A673 (cell line): ENCODE results near the gene ACIN1. TPM values are rescaled to one million over a fixed set of nuclear protein-coding genes. Genes with fewer than 3 reads are reported as not detected.

Experiments used
- BruUV-seq: library from RNA; stranded (reverse); fragments of 400-500 nt; replicated peaks from 2 replicates; lab custom pipeline; 2021; lab: Mats Ljungman, UMichigan
- CTCF ChIA-PET: fragments of 300-600 bp; sonication (Branson Sonifier 250); formaldehyde crosslinking; loops from one replicate; lab custom pipeline; 2022; ENCODE audit warnings: antibody characterized with exemption; lab: Charles Lee
- POLR2A ChIA-PET: fragments of 300-600 bp; sonication (Branson Sonifier 250); formaldehyde crosslinking; loops from one replicate; lab custom pipeline; 2022; ENCODE audit warnings: antibody characterized with exemption; ENCODE audit not compliant: low non-redundant PET; lab: Charles Lee
- DNase-seq: peaks from one replicate; pipeline ENCODE4 v3.0.0-alpha.2; 2015; ENCODE audit warnings: low spot score
- H3K27ac ChIP-seq: fragments of 200-600 bp; sonication (generic); 2 replicates; pipeline ENCODE4 v1.5.1; 2016; ENCODE audit warnings: mixed run types, low read depth, mild to moderate bottlenecking, mixed read lengths, antibody characterized with exemption, low read length; ENCODE audit not compliant: poor library complexity, severe bottlenecking
- H3K27me3 ChIP-seq: fragments of 200-600 bp; sonication (generic); replicated peaks from 2 replicates; pipeline ENCODE4 v1.6.1; 2017; ENCODE audit warnings: mixed run types, low read depth, mild to moderate bottlenecking, mixed read lengths, antibody characterized with exemption, low read length; ENCODE audit not compliant: insufficient read depth, poor library complexity
- H3K36me3 ChIP-seq: fragments of 200-600 bp; sonication (generic); 2 replicates; pipeline ENCODE4 v1.6.1; 2016; ENCODE audit warnings: mixed run types, mild to moderate bottlenecking, mixed read lengths, antibody characterized with exemption, low read length; ENCODE audit not compliant: insufficient read depth, poor library complexity, severe bottlenecking
- H3K4me1 ChIP-seq: fragments of 200-600 bp; sonication (generic); 2 replicates; pipeline ENCODE4 v1.6.1; 2017; ENCODE audit warnings: mixed run types, mild to moderate bottlenecking, mixed read lengths, antibody characterized with exemption, low read length; ENCODE audit not compliant: insufficient read depth, poor library complexity, severe bottlenecking
- H3K4me3 ChIP-seq: fragments of 200-600 bp; sonication (generic); 2 replicates; pipeline ENCODE4 v1.5.1; 2016; ENCODE audit warnings: low read depth, mixed run types, mild to moderate bottlenecking, mixed read lengths, low read length; ENCODE audit not compliant: poor library complexity, severe bottlenecking
- H3K9me3 ChIP-seq: fragments of 200-600 bp; sonication (generic); 2 replicates; pipeline ENCODE4 v1.6.1; 2016; ENCODE audit warnings: mixed run types, low read depth, mild to moderate bottlenecking, mixed read lengths, antibody characterized with exemption, low read length; ENCODE audit not compliant: poor library complexity, severe bottlenecking
- EZH2 ChIP-seq: fragments of 200-600 bp; sonication (generic); IDR thresholded peaks from 2 replicates; pipeline ENCODE4 v1.6.1; 2017; ENCODE audit warnings: borderline replicate concordance, low read depth, mild to moderate bottlenecking, mixed read lengths, antibody characterized with exemption, low read length; ENCODE audit not compliant: poor library complexity, severe bottlenecking
- intact Hi-C: fragments of 100-400 bp; cut with micrococcal nuclease; formaldehyde crosslinking; loops from one replicate; pipeline ENCODE4 v1.10.0; 2022; ENCODE audit not compliant: unreplicated experiment
- total RNA-seq: library from RNA; stranded (reverse); gene quantifications from 2 replicates; pipeline ENCODE4 v1.2.3, GENCODE V29; 2021
- TF ChIP-seq, protein P1 (sequence below): fragments of 300-800, 200-600 bp; sonication (generic); conservative IDR thresholded peaks from 2 replicates; pipeline ENCODE4 v1.5.1; 2017; ENCODE audit warnings: low read depth, mild to moderate bottlenecking, antibody characterized with exemption, low read length, moderate library complexity, mixed read lengths

ACIN1 gene
- total RNA-seq, 1 experiment from 2014 or later = 339 TPM

DNA sequence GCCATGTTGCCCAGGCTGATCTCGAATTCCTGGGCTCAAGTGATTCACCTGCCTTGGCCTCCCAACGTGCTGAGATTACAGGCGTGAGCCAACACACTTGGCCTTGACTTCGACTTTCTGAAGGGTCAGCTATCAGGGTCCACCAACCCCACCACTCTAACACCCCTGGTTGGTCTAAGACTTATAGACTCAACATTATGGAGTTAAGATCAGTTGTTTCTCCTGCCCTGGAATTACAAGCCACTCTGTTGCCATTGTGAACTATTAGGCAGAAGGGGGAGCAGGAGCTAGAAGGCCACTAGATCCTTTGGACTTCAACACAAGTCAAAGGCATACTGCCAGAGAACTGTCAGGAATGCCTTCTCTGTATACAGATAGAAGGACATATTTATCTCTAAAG lies 54.8 kb downstream of the ACIN1 start:
- CTCF ChIA-PET = interaction anchor here (0.7 kb wide), 1 partner anchor 110 kb away, joined by 4 read pairs; no protein-coding TSS in a partner anchor
- Histone ChIP-seq H3K27me3 (no peaks in the 10 kb centered on the region), H3K9me3 (no peaks in the 10 kb centered on the region), H3K27ac (no peak overlapping the region), H3K4me1 (peaks cover 9% of the 10 kb centered on the region), H3K36me3 (no peaks in the 10 kb centered on the region), H3K4me3 (no peak overlapping the region)
- BruUV-seq = no TSS peak
- intact Hi-C loops = no loop called here
- POLR2A ChIA-PET = no interaction called here
- TF ChIP-seq, protein P1, sequence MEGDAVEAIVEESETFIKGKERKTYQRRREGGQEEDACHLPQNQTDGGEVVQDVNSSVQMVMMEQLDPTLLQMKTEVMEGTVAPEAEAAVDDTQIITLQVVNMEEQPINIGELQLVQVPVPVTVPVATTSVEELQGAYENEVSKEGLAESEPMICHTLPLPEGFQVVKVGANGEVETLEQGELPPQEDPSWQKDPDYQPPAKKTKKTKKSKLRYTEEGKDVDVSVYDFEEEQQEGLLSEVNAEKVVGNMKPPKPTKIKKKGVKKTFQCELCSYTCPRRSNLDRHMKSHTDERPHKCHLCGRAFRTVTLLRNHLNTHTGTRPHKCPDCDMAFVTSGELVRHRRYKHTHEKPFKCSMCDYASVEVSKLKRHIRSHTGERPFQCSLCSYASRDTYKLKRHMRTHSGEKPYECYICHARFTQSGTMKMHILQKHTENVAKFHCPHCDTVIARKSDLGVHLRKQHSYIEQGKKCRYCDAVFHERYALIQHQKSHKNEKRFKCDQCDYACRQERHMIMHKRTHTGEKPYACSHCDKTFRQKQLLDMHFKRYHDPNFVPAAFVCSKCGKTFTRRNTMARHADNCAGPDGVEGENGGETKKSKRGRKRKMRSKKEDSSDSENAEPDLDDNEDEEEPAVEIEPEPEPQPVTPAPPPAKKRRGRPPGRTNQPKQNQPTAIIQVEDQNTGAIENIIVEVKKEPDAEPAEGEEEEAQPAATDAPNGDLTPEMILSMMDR = no peak
- no peak for TF ChIP-seq EZH2
- DNase-seq = no peak

DNA sequence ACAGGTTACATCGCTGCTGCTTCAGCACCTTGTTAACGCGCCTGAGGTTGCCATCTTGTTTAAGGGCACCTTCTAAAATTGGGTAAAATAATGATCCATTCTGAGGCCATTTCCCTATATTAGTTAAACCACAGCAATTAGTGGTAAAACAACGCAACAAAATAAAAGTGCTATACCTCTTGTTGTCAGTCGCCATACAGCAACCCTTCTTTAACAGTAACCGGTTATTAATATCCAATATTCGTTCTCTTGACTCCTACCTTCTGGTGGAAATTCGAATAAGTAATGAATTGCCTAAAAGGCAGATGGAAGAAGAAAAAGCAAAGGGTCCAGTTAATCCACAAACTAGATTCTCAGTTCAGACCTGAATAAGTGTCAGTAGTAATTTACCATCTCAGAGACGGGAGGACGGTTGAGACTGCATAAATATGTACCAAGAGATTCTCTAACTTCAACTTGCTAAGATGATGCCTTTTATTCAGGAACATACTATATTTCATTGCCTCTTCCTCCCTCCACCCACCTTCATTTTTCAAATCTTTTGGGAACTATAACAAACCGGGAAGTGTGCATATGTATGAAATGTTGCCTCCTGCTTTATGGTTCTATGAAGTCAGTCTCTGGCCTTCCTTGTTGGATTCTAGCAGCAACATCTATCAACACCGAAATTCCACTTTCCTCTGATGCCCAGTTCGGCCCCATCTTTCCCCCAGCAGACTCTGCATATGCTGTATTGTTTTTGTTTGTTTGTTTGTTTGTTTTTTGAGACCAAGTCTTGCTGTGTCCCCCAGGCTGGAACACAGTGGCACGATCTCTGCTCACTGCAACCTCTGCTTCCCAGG lies 59.4 kb downstream of the ACIN1 start:
- intact Hi-C loops = no loop called here
- no peak for DNase-seq
- ChIA-PET CTCF (interaction anchor here (0.6 kb wide), 1 partner anchor 41 kb away, joined by 3 read pairs; no protein-coding TSS in a partner anchor), POLR2A (no interaction called here)
- H3K27me3 ChIP-seq = no peaks in the 10 kb centered on the region
- H3K9me3 ChIP-seq = no peaks in the 10 kb centered on the region
- peak overlapping the region; percentile 87 for H3K4me3 ChIP-seq
- peak overlapping the region; percentile 98 for H3K27ac ChIP-seq
- TF ChIP-seq EZH2 = no peak
- TF ChIP-seq, protein P1 = no peak
- TSS peak; percentile 92 for BruUV-seq
- H3K36me3 ChIP-seq = peaks cover 31% of the 10 kb centered on the region
- peaks cover 20% of the 10 kb centered on the region for H3K4me1 ChIP-seq

DNA sequence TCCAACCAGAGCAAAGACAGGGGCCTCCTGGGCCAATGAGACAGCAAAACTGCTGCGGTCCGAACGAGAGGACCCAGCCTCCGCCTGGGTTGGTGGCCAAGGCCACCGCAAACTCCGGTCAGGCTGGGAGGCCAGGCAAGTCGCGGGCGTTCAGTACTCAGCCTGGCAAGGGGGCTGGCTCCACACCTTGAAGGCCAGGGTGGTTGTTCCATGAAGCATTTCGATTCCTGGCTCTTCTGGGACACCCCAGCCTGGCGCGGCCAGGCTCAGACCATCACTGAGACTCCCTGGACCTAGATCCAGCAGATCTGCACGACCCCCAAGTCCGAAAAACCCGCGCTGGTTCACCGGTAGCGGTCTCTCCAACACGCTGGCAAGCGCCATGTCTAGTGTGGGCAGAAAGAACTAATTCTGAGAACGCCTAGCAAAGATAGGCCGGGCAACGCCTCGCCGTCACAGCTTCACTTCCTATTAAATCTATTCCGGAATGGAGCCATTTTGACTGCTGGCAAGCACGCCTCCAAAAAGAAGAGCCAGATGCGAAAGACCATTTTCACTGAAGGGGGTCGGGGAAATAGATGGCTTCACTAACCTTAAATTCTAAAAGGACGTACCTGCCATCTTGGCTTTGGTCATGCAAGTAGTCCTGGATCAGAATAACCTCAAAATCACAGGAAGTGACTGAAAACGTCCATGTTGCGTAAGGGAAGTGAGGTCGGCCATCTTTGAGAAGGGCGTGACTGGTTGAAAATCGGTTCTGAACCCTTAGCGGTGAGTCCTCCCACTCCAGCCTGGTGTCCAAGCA lies 60.2 kb downstream of the ACIN1 start, which contains the start of gene PSMB5:
Gene PSMB5, minus strand, starts transcription at position 403 of the 805 bp plus-strand sequence. Its CDS starts 19 bp downstream, at position 384.
- H3K27ac ChIP-seq = peak within 1 kb of the TSS; percentile 98
- peak within 1 kb of the TSS; percentile 87 for H3K4me3 ChIP-seq
- no peaks in the 10 kb centered on the region for H3K9me3 ChIP-seq
- intact Hi-C loops = loop anchor here (1.0 kb wide), 1 partner anchor 27 kb away; no protein-coding TSS in a partner anchor
- peak; percentile 97 for DNase-seq
- H3K27me3 ChIP-seq = no peaks in the 10 kb centered on the region
- H3K4me1 ChIP-seq = peaks cover 20% of the 10 kb centered on the region
- TF ChIP-seq, protein P1 = no peak
- no peak for TF ChIP-seq EZH2
- peaks cover 35% of the 10 kb centered on the region for H3K36me3 ChIP-seq
- BruUV-seq = no TSS peak
- CTCF ChIA-PET = no interaction called here
- POLR2A ChIA-PET = no interaction called here
